HL-60 (cell line): ENCODE measurements around the gene SPATA21.

ENCODE experiments used
- DNase-seq, 2 experiments: peaks; one replicate each; pipeline ENCODE4 v3.0.0-alpha.2; 2010 to 2020; ENCODE audit warnings: low read depth in 1 of 2, low spot score in 1 of 2
- H3K27ac ChIP-seq: fragments of 250-450 bp; sonication (Bioruptor Pico); replicated peaks from 2 replicates; pipeline ENCODE4 v1.5.1; 2020; ENCODE audit warnings: mild to moderate bottlenecking, moderate library complexity
- H3K27me3 ChIP-seq: fragments of 250-450 bp; sonication (Bioruptor Pico); 2 replicates; pipeline ENCODE4 v1.5.1; 2021; ENCODE audit warnings: mild to moderate bottlenecking, moderate library complexity; ENCODE audit not compliant: insufficient read depth, poor library complexity, severe bottlenecking
- H3K4me3 ChIP-seq: replicated peaks from 2 replicates; pipeline ENCODE4 v1.5.1; 2011; ENCODE audit warnings: mild to moderate bottlenecking, control low read depth, low read length; ENCODE audit not compliant: insufficient read depth
- GABPA ChIP-seq: IDR thresholded peaks from 2 replicates; pipeline ENCODE4 v1.6.1; 2012; ENCODE audit warnings: low read depth
- POLR2AphosphoS5 ChIP-seq: IDR thresholded peaks from 2 replicates; pipeline ENCODE4 v1.6.1; 2012; ENCODE audit warnings: low read depth
- SPI1 ChIP-seq: IDR thresholded peaks from 2 replicates; pipeline ENCODE4 v1.6.1; 2012; ENCODE audit warnings: low read depth, mild to moderate bottlenecking, borderline replicate concordance
- TF ChIP-seq, protein P1 (sequence below): IDR thresholded peaks from one replicate; pipeline ENCODE4 v1.5.1; 2011; ENCODE audit warnings: low read length, control low read depth, inconsistent platforms; ENCODE audit not compliant: insufficient read depth
- TF ChIP-seq, protein P2 (sequence below): IDR thresholded peaks from 2 replicates; pipeline ENCODE4 v1.6.1; 2012; ENCODE audit warnings: low read depth; ENCODE audit not compliant: insufficient replicate concordance

SPATA21 gene

GRCh38 chr1:16413191-16413590 is 24.0 kb downstream of the SPATA21 start:
- Histone ChIP-seq H3K27me3 (no peaks in the 10 kb centered on the region), H3K27ac (no peak overlapping the region), H3K4me3 (no peak overlapping the region)
- no peak for DNase-seq
- TF ChIP-seq POLR2AphosphoS5 (no peak), SPI1 (no peak), GABPA (no peak)
- TF ChIP-seq, protein P1, sequence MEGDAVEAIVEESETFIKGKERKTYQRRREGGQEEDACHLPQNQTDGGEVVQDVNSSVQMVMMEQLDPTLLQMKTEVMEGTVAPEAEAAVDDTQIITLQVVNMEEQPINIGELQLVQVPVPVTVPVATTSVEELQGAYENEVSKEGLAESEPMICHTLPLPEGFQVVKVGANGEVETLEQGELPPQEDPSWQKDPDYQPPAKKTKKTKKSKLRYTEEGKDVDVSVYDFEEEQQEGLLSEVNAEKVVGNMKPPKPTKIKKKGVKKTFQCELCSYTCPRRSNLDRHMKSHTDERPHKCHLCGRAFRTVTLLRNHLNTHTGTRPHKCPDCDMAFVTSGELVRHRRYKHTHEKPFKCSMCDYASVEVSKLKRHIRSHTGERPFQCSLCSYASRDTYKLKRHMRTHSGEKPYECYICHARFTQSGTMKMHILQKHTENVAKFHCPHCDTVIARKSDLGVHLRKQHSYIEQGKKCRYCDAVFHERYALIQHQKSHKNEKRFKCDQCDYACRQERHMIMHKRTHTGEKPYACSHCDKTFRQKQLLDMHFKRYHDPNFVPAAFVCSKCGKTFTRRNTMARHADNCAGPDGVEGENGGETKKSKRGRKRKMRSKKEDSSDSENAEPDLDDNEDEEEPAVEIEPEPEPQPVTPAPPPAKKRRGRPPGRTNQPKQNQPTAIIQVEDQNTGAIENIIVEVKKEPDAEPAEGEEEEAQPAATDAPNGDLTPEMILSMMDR: no peak
- TF ChIP-seq, protein P2, sequence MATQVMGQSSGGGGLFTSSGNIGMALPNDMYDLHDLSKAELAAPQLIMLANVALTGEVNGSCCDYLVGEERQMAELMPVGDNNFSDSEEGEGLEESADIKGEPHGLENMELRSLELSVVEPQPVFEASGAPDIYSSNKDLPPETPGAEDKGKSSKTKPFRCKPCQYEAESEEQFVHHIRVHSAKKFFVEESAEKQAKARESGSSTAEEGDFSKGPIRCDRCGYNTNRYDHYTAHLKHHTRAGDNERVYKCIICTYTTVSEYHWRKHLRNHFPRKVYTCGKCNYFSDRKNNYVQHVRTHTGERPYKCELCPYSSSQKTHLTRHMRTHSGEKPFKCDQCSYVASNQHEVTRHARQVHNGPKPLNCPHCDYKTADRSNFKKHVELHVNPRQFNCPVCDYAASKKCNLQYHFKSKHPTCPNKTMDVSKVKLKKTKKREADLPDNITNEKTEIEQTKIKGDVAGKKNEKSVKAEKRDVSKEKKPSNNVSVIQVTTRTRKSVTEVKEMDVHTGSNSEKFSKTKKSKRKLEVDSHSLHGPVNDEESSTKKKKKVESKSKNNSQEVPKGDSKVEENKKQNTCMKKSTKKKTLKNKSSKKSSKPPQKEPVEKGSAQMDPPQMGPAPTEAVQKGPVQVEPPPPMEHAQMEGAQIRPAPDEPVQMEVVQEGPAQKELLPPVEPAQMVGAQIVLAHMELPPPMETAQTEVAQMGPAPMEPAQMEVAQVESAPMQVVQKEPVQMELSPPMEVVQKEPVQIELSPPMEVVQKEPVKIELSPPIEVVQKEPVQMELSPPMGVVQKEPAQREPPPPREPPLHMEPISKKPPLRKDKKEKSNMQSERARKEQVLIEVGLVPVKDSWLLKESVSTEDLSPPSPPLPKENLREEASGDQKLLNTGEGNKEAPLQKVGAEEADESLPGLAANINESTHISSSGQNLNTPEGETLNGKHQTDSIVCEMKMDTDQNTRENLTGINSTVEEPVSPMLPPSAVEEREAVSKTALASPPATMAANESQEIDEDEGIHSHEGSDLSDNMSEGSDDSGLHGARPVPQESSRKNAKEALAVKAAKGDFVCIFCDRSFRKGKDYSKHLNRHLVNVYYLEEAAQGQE: no peak

- H3K27ac ChIP-seq: no peak overlapping the region
- no peak overlapping the region for H3K4me3 ChIP-seq
- no peaks in the 10 kb centered on the region for H3K27me3 ChIP-seq
- no peak for DNase-seq
- TF ChIP-seq POLR2AphosphoS5: no peak
- TF ChIP-seq, protein P2: no peak
- TF ChIP-seq SPI1: no peak
- TF ChIP-seq, protein P1: no peak
- no peak for TF ChIP-seq GABPA
Measured at GRCh38 chr1:16410803-16411202, 26.4 kb downstream of the SPATA21 start.

GRCh38 chr1:16409536-16410152 is 27.6 kb downstream of the SPATA21 start:
- no peak overlapping the region for H3K4me3 ChIP-seq
- no peak overlapping the region for H3K27ac ChIP-seq
- no peak for DNase-seq
- TF ChIP-seq, protein P1: no peak
- TF ChIP-seq POLR2AphosphoS5: no peak
- TF ChIP-seq SPI1: no peak
- TF ChIP-seq, protein P2: no peak
- TF ChIP-seq GABPA: no peak
- no peaks in the 10 kb centered on the region for H3K27me3 ChIP-seq
